ENCODE data around the gene KNDC1.
"Not testable (repeated sequence)": the region's sequence is repeated elsewhere in the genome, so short reads cannot be mapped to it uniquely, and the experiment has no call there.

Gene KNDC1

GRCh38 chr10:133265052-133265451, 105.0 kb downstream of the KNDC1 start:
- DNase-seq, result not testable (repeated sequence)

GRCh38 chr10:133266056-133266795, 106.2 kb downstream of the KNDC1 start:
- DNase-seq, result no peak

GRCh38 chr10:133267293-133267692, 107.3 kb downstream of the KNDC1 start:
- DNase-seq, result no peak

- DNase-seq, result no peak
Measured at GRCh38 chr10:133267829-133268228, 107.8 kb downstream of the KNDC1 start.

- DNase-seq, result no peak
Measured at GRCh38 chr10:133268532-133268931, 108.5 kb downstream of the KNDC1 start.

- no peak for DNase-seq
Measured at GRCh38 chr10:133269367-133269766, 109.3 kb downstream of the KNDC1 start.

GRCh38 chr10:133270204-133270603, 110.2 kb downstream of the KNDC1 start:
- no peak for DNase-seq

GRCh38 chr10:133270773-133271297, 110.8 kb downstream of the KNDC1 start:
- DNase-seq, result no peak

GRCh38 chr10:133271521-133272300, 111.7 kb downstream of the KNDC1 start:
- DNase-seq, result no peak

- no peak for DNase-seq
Measured at GRCh38 chr10:133272301-133272963, 112.4 kb downstream of the KNDC1 start.

GRCh38 chr10:133272964-133273420, 113.0 kb downstream of the KNDC1 start:
- DNase-seq, result no peak

- no peak for DNase-seq
Measured at GRCh38 chr10:133273534-133274143, 113.6 kb downstream of the KNDC1 start.

- DNase-seq, result peak; percentile 86
Measured at GRCh38 chr10:133274751-133275683, 115.0 kb downstream of the KNDC1 start.

GRCh38 chr10:133275684-133276092, 115.7 kb downstream of the KNDC1 start:
- peak; percentile 66 for DNase-seq

All from CD4-positive, alpha-beta T cell treated with Interleukin-17A for 4 hours (primary cell).